Hepatocyte (in vitro differentiated cells): ENCODE data around the gene TTF1.

ENCODE experiments used
- EZH2 ChIP-seq: fragments of 200-600 bp; sonication (generic); IDR thresholded peaks from 2 replicates; pipeline ENCODE4 v1.6.1; 2016; ENCODE audit warnings: antibody characterized with exemption, mild to moderate bottlenecking, borderline replicate concordance
- TF ChIP-seq, protein P1 (sequence below): fragments of 200-600 bp; sonication (generic); IDR thresholded peaks from 2 replicates; pipeline ENCODE4 v1.5.1; 2016; ENCODE audit warnings: antibody characterized with exemption, mild to moderate bottlenecking; ENCODE audit not compliant: poor library complexity

DNA sequence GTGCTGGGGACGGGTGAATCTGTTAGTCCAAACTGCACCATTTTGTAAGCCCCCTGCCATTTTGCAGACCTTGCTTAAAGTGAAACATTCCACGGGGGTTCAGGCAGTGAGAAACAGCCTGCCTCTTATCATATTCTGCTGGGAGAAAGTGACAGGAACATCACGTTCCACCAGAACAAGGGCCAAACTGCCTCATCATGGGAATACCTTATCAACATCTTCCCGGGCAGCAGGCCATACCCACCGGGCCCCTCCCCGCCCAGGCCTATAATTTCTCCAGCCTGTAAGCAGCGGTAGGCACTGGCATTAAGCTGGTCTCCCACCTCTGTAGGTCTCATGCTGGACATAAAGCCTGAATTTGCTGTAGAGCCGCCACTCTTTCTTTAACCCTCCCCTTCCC, 1.9 kb upstream of the TTF1 start:
- TF ChIP-seq EZH2: no peak
- TF ChIP-seq, protein P1, sequence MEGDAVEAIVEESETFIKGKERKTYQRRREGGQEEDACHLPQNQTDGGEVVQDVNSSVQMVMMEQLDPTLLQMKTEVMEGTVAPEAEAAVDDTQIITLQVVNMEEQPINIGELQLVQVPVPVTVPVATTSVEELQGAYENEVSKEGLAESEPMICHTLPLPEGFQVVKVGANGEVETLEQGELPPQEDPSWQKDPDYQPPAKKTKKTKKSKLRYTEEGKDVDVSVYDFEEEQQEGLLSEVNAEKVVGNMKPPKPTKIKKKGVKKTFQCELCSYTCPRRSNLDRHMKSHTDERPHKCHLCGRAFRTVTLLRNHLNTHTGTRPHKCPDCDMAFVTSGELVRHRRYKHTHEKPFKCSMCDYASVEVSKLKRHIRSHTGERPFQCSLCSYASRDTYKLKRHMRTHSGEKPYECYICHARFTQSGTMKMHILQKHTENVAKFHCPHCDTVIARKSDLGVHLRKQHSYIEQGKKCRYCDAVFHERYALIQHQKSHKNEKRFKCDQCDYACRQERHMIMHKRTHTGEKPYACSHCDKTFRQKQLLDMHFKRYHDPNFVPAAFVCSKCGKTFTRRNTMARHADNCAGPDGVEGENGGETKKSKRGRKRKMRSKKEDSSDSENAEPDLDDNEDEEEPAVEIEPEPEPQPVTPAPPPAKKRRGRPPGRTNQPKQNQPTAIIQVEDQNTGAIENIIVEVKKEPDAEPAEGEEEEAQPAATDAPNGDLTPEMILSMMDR: no peak
